ENCODE data around the gene DEFB123. TPM values are rescaled to one million over a fixed set of nuclear protein-coding genes. Genes with fewer than 3 reads are reported as not detected.
A peak's percentile ranks its signal among the peaks of the same experiment; 100 is the strongest.
"Not testable (repeated sequence)": the region's sequence is repeated elsewhere in the genome, so short reads cannot be mapped to it uniquely, and the experiment has no call there.

The DEFB123 gene
- total RNA-seq, 1 experiment from 2014 or later: not detected

- in situ Hi-C loops (cut with HindIII; ENCODE audit: low pct_unique_long_range_greater_than_20kb, low sequenced_read_pairs); DNase-seq (ENCODE audit: low read depth, low spot score): not testable (repeated sequence)
Measured at GRCh38 chr20:31470946-31471345, 30.5 kb downstream of the DEFB123 start.

GRCh38 chr20:31472395-31473330 is 32.2 kb downstream of the DEFB123 start:
- in situ Hi-C loops (cut with HindIII; ENCODE audit: low pct_unique_long_range_greater_than_20kb, low sequenced_read_pairs): no loop called here

GRCh38 chr20:31473331-31474096 is 33.1 kb downstream of the DEFB123 start:
- DNase-seq (ENCODE audit: low read depth, low spot score): no peak

More at GRCh38 chr20:31472395-31473330, 32.2 kb downstream of the DEFB123 start:
- DNase-seq (ENCODE audit: low read depth, low spot score): no peak

GRCh38 chr20:31474097-31474436 is 33.6 kb downstream of the DEFB123 start:
- in situ Hi-C loops (cut with HindIII; ENCODE audit: low pct_unique_long_range_greater_than_20kb, low sequenced_read_pairs): no loop called here
- DNase-seq (ENCODE audit: low read depth, low spot score): no peak

More at GRCh38 chr20:31473331-31474096, 33.1 kb downstream of the DEFB123 start:
- in situ Hi-C loops (cut with HindIII; ENCODE audit: low pct_unique_long_range_greater_than_20kb, low sequenced_read_pairs): no loop called here

- in situ Hi-C loops (cut with HindIII; ENCODE audit: low pct_unique_long_range_greater_than_20kb, low sequenced_read_pairs): no loop called here
- no peak for DNase-seq (ENCODE audit: low read depth, low spot score)
Measured at GRCh38 chr20:31474758-31475427, 34.5 kb downstream of the DEFB123 start, which contains the start of the genes DEFB124 and REM1. TSS of gene DEFB124 (minus strand) at chr20:31475127. CDS start at chr20:31473013, 2,114 bp downstream. TSS of gene REM1 (plus strand) at chr20:31475288. CDS start at chr20:31476446, 1,158 bp downstream.

- no peak for DNase-seq (ENCODE audit: low read depth, low spot score)
- in situ Hi-C loops (cut with HindIII; ENCODE audit: low pct_unique_long_range_greater_than_20kb, low sequenced_read_pairs): no loop called here
Measured at GRCh38 chr20:31475472-31476293, 35.3 kb downstream of the DEFB123 start.

GRCh38 chr20:31476294-31476585 is 35.8 kb downstream of the DEFB123 start:
- no peak for DNase-seq (ENCODE audit: low read depth, low spot score)
- in situ Hi-C loops (cut with HindIII; ENCODE audit: low pct_unique_long_range_greater_than_20kb, low sequenced_read_pairs): no loop called here

- no peak for DNase-seq (ENCODE audit: low read depth, low spot score)
- in situ Hi-C loops (cut with HindIII; ENCODE audit: low pct_unique_long_range_greater_than_20kb, low sequenced_read_pairs): no loop called here
Measured at GRCh38 chr20:31476643-31477215, 36.3 kb downstream of the DEFB123 start.

- in situ Hi-C loops (cut with HindIII; ENCODE audit: low pct_unique_long_range_greater_than_20kb, low sequenced_read_pairs): no loop called here
- no peak for DNase-seq (ENCODE audit: low read depth, low spot score)
Measured at GRCh38 chr20:31484001-31484400, 43.6 kb downstream of the DEFB123 start.

- in situ Hi-C loops (cut with HindIII; ENCODE audit: low pct_unique_long_range_greater_than_20kb, low sequenced_read_pairs): no loop called here
- no peak for DNase-seq (ENCODE audit: low read depth, low spot score)
Measured at GRCh38 chr20:31485450-31486339, 45.3 kb downstream of the DEFB123 start.

- in situ Hi-C loops (cut with HindIII; ENCODE audit: low pct_unique_long_range_greater_than_20kb, low sequenced_read_pairs): no loop called here
- DNase-seq (ENCODE audit: low read depth, low spot score): no peak
Measured at GRCh38 chr20:31488115-31488514, 47.7 kb downstream of the DEFB123 start.

- in situ Hi-C loops (cut with HindIII; ENCODE audit: low pct_unique_long_range_greater_than_20kb, low sequenced_read_pairs): no loop called here
Measured at GRCh38 chr20:31489152-31489551, 48.7 kb downstream of the DEFB123 start.

GRCh38 chr20:31490752-31491151 is 50.3 kb downstream of the DEFB123 start:
- no peak for DNase-seq (ENCODE audit: low read depth, low spot score)
- in situ Hi-C loops (cut with HindIII; ENCODE audit: low pct_unique_long_range_greater_than_20kb, low sequenced_read_pairs): no loop called here

More at GRCh38 chr20:31489152-31489551, 48.7 kb downstream of the DEFB123 start:
- DNase-seq (ENCODE audit: low read depth, low spot score): no peak

GRCh38 chr20:31494131-31494530 is 53.7 kb downstream of the DEFB123 start:
- DNase-seq (ENCODE audit: low read depth, low spot score): peak; percentile 85
- in situ Hi-C loops (cut with HindIII; ENCODE audit: low pct_unique_long_range_greater_than_20kb, low sequenced_read_pairs): no loop called here

GRCh38 chr20:31496761-31497295 is 56.4 kb downstream of the DEFB123 start:
- in situ Hi-C loops (cut with HindIII; ENCODE audit: low pct_unique_long_range_greater_than_20kb, low sequenced_read_pairs): no loop called here
- no peak for DNase-seq (ENCODE audit: low read depth, low spot score)
